ENCODE data around the gene TRIM29.

DNA sequence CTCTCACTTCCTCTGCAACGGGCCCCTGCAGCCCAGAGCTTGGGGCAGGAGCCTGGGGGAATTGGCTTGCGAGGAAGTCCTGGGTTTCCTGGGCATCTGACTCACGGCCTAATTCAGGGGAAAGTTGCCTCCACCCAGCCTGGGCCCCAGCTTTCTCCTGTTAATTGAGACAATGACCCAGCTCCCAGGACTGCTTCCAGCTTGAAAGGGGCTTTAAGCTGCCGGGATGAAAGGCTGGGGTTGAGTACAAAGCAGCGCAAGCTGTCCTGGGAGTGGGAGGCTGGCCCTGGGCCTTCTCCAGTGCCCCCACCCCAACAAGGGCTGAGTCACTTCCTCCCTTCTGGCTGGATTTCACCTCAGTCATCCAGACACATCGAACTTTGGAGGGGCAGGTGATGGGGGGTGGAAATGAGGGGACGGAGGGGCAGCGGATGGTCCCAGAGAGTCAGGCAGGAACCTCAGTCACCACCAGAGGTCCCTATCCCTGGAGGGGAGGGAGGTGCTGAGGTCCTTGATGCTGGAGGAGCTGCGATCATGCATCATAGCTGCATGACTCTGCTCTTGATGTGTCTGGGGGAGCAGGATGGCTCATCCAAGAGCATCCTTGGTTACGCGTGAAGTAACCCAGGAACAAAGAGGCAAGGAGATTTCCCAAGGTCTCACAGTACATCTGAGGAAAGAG lies 42.8 kb upstream of the TRIM29 start:
- TF ChIP-seq CREB1 (IDR thresholded peaks at IDR 0.05; ENCODE audit: low read depth) = no peak
- TF ChIP-seq, protein P1, sequence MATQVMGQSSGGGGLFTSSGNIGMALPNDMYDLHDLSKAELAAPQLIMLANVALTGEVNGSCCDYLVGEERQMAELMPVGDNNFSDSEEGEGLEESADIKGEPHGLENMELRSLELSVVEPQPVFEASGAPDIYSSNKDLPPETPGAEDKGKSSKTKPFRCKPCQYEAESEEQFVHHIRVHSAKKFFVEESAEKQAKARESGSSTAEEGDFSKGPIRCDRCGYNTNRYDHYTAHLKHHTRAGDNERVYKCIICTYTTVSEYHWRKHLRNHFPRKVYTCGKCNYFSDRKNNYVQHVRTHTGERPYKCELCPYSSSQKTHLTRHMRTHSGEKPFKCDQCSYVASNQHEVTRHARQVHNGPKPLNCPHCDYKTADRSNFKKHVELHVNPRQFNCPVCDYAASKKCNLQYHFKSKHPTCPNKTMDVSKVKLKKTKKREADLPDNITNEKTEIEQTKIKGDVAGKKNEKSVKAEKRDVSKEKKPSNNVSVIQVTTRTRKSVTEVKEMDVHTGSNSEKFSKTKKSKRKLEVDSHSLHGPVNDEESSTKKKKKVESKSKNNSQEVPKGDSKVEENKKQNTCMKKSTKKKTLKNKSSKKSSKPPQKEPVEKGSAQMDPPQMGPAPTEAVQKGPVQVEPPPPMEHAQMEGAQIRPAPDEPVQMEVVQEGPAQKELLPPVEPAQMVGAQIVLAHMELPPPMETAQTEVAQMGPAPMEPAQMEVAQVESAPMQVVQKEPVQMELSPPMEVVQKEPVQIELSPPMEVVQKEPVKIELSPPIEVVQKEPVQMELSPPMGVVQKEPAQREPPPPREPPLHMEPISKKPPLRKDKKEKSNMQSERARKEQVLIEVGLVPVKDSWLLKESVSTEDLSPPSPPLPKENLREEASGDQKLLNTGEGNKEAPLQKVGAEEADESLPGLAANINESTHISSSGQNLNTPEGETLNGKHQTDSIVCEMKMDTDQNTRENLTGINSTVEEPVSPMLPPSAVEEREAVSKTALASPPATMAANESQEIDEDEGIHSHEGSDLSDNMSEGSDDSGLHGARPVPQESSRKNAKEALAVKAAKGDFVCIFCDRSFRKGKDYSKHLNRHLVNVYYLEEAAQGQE (IDR thresholded peaks at IDR 0.05; ENCODE audit: low read depth) = no peak
- no peak for TF ChIP-seq CEBPB (IDR thresholded peaks at IDR 0.05)
- no peak for TF ChIP-seq ZBTB7A (IDR thresholded peaks at IDR 0.05; ENCODE audit: low read depth)

Data from Ishikawa (cell line).